Epidermal melanocyte (primary cell): ENCODE measurements around the gene MAT2A.
"Not testable (repeated sequence)": the region's sequence is repeated elsewhere in the genome, so short reads cannot be mapped to it uniquely, and the experiment has no call there.

Experiments used
- DNase-seq: peaks from one replicate; pipeline ENCODE4 v3.0.0; 2011; ENCODE audit warnings: low spot score; ENCODE audit not compliant: insufficient read length

Gene MAT2A

GRCh38 chr2:85547089-85547858, 8.3 kb downstream of the MAT2A start:
- no peak for DNase-seq

DNA sequence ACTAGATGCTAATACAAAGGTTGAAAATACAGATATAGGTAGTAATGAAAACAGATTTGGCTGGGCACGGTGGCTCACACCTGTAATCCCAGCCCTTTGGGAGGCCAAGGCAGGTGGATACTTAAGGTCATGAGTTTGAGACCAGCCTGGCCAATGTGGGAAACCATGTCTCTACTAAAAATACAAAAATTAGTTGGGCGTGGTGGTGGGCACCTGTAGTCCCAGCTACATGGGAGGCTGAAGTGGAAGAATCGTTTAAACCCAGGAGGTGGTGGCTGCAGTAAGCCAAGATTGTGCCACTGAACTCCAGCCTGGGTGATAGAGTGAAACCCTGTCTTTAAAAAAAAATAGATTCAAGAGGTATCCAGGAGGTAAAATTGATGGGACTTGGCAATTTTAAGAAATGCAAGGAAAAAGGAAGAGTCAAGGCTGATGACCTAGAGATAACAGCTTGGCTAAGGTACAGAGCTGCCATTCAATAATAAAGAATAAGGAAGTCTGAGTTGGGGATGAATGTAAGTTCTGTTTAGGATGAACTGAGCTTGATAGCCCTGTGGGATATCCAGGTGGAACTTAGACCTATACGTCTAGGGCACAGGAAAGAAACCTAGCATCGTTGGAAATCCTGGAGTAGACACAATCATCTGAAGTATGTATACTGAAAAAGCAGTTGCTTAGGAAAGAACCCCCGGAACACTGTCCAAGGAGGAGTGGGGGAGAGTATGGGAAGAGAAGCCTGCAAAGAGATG, 9.1 kb downstream of the MAT2A start:
- no peak for DNase-seq

DNA sequence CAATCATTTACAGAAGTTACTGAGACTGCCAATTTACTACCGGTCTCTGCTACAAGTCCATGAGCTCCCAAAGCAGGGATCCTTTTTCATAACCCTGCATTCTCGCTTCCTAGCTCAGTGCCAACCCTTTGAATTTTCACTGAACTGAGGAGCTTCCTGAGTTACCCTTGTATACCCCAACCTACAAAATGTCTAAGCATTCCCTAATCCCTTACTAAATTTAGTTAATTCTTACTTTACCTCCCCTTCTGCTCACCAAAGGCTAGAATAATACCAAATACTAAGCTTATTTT, 9.6 kb downstream of the MAT2A start:
- DNase-seq, result no peak

- no peak for DNase-seq
Measured at GRCh38 chr2:85549095-85549494, 10.1 kb downstream of the MAT2A start.

- DNase-seq, result peak; percentile 49
Measured at GRCh38 chr2:85549826-85550225, 10.9 kb downstream of the MAT2A start.

DNA sequence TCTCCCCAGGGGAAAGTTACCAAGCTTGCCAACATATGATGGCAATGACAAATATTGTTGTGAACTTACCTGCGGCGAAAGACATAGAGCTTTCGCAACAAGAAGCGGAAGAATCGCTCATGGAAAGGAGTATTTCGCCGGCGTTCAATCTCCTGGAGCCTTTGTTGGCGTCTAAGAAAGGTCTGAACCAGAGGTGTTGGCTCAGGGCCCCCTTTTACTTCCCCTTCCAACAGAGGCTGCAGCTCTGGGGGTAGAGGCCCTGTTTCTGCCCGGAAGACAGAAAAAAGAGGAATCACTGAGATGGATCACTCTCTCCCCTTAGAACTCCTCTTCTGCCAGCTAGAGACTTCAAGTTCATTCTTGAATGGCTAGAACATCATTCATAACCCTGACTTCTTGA, 11.5 kb downstream of the MAT2A start:
- no peak for DNase-seq

DNA sequence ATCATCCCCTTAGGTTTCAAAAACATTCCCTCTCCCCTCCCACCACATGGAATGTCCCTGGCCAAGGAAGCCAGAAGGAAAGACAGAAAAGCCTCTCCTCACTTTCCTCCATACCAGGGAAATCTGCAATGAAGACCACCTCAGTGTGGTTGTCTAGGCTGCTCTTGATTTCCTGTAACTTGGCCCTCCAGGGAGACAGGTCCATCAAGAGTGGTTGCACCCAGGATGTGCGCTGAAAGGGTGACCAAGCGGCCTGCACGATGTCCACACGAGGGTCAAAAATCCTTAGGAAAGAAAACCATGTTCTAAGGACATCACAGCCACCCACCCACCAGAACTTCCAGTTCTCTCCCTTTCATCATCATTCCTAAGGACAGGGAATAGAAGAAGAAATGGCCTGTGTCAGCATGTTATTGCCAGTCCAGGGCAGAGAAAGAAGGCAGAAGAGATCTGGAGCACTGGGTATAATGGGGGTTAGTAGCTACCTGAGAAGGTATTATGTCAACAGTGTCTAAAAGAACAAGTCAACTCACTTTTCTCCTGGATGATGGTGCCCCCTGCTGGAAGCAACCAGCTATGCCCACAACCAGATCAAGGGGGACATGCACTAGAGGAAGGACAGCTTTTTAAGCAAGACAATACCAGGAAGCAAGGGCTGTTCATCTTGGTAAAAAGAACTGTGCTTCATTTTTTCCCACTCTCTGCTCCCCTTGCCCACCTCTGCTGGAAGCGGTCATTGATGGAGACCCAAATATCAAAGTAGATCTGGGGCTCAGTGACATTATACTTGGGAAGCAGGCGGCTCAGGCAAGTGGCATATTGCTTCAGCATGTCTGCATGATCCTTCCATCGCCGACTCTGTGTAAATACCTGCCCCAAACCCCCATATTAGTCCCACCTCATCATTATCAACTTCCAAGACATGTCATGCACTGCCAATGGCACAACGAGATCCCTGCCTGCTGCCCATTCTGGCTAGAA, 13.0 kb downstream of the MAT2A start:
- peak; percentile 60 for DNase-seq

- no peak for DNase-seq
Measured at GRCh38 chr2:85553184-85553583, 14.2 kb downstream of the MAT2A start.

GRCh38 chr2:85554980-85555612, 16.1 kb downstream of the MAT2A start:
- no peak for DNase-seq

DNA sequence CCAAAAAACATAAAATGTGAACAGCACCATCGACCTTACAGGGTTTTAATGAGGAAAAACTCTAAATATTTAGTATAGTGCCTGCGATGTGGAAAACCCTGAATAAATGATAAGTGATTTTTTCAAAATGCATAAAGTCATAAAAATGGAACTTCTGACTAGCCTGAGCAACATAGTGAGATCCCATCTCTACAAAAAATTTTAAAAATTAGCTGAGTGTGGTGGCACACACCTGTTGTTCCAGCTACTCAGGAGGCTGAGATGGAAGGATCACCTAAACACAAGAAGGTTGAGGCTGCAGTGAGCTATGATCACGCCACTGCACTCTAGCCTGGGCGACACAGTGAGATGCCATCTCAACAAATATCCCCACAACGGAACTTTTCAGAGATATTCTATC, 18.2 kb downstream of the MAT2A start:
- DNase-seq, result no peak

- DNase-seq, result no peak
Measured at GRCh38 chr2:85558160-85558559, 19.2 kb downstream of the MAT2A start.

DNA sequence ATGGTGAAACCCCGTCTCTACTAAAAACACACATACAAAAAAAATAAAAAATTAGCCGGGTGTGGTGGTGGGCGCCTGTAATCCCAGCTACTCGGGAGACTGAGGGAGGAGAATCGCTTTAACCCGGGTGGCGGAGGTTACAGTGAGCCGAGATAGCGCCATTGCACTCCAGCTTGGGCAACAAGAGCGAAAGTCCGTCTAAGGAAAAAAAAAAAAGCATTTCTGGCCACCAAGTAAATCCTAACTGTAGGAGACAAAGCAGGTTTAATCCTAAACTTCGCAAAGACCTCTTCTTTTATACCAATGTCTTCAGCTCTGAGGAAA, 21.4 kb downstream of the MAT2A start:
- not testable (repeated sequence) for DNase-seq

DNA sequence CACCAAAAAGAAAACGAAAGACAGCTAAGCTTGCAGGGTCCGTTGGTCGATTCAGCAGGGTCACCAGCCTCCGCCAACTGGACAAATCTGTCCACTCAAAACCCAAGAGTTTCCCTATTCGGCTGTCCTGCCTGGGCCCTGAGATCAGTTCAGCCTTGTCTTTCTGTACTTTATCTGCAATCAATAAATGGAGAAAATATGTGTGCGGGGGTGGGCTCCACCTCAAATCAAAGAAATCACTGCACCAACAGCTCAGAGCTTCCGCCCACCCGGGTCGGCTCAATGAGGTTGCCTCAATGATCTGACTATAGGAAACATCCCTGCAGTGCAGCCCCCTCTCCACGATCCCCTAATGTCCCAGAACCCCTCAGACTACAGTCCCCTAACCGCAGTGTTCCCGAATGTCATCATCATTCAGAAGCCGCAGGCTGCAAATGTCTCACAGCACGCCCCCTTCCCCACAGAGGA, 21.9 kb downstream of the MAT2A start:
- no peak for DNase-seq

DNA sequence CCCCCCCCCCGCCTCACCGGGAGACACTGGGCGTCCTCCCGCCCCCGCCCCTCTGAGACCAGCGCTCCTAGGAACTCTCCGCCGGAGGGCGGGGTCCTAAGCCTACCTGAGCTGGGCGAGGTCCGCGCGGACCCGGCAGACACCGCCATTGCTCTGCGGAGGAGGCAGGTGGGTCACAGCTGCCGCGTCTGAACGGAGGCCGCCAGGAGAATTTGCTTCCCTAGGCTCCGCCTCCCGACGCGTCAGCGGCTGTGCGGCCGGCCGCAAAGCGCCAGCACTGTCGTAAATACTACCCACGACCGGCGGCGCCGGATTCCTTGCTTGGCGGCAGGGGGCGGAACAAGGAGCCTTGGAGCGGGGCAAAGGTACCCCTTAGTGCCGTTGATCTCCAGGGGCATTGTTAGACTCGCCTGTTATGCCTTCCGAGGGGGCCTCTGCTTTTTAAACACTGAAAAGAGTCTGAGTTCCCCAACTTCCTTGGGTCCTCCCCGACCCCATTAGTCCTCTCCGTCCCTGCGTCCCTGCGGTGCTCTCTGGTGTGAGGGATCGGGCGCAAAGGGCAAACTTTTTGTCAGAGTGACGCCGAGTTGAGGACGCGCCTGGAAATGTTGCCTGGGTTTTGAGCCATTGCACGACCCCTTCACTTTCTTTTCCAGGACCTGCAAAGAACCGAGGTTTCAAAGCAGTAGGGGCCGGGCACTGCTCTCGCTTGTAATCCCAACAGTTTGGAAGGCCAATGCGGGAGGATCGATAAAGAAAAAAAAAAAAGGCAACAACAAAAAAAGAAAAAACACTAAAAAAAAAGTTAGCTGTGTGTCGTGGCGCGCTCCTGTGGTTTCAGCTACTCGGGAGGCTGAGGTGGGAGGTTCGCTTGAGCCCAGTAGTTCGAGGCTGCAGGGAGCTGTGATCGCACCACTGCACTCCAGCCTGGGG, 22.6 kb downstream of the MAT2A start, which contains the start of gene GGCX:
Gene GGCX (minus strand): TSS at position 214 of the 933 bp plus-strand sequence. CDS start 65 bp downstream, at position 149.
- DNase-seq, result peak; percentile 90

GRCh38 chr2:85564144-85564563, 25.2 kb downstream of the MAT2A start:
- no peak for DNase-seq

GRCh38 chr2:85566265-85566664, 27.3 kb downstream of the MAT2A start:
- no peak for DNase-seq

GRCh38 chr2:85575739-85576138, 36.8 kb downstream of the MAT2A start:
- DNase-seq, result no peak

GRCh38 chr2:85577063-85577385, 38.1 kb downstream of the MAT2A start:
- no peak for DNase-seq

- no peak for DNase-seq
Measured at GRCh38 chr2:85577386-85578242, 38.6 kb downstream of the MAT2A start, which contains the start of gene VAMP8. VAMP8 (plus strand) TSS chr2:85577586; CDS start chr2:85577647, 61 bp downstream.
